Small intestine (tissue), 7 donors: ENCODE measurements around the gene MRM2. TPM values are rescaled to one million over a fixed set of nuclear protein-coding genes. Genes with fewer than 3 reads are reported as not detected.

Experiments used
- DNase-seq, 2 donors: peaks; one replicate each; pipeline versions ENCODE4 v3.0.0 to v3.0.0-alpha.2; 2013
- FAIRE-seq: peaks from 2 replicates; lab custom pipeline; 2012; peaks lifted over from hg19 to GRCh38; lab: Jason Lieb, UNC
- H3K27ac ChIP-seq, 3 donors: one replicate each; pipeline ENCODE4 v1.5.1; 2013; ENCODE audit warnings: low read length in 2 of 3, mild to moderate bottlenecking in 2 of 3, control low read depth in 1 of 3, inconsistent platforms in 1 of 3, low read depth in 1 of 3, moderate library complexity in 1 of 3
- H3K27me3 ChIP-seq, 3 donors: one replicate each; pipeline ENCODE4 v1.6.1; 2013; ENCODE audit warnings: low read length in 3 of 3, inconsistent platforms in 1 of 3; ENCODE audit not compliant: control insufficient read depth in 3 of 3, insufficient read depth in 3 of 3
- H3K36me3 ChIP-seq, 3 donors: one replicate each; pipeline ENCODE4 v1.6.1; 2013; ENCODE audit warnings: low read length in 3 of 3, inconsistent platforms in 1 of 3, low read depth in 1 of 3, mild to moderate bottlenecking in 1 of 3, moderate library complexity in 1 of 3; ENCODE audit not compliant: control insufficient read depth in 3 of 3, insufficient read depth in 2 of 3
- H3K4me1 ChIP-seq, 3 donors: one replicate each; pipeline ENCODE4 v1.6.1; 2013; ENCODE audit warnings: low read length in 2 of 3, inconsistent platforms in 1 of 3, low read depth in 1 of 3, mild to moderate bottlenecking in 1 of 3, moderate library complexity in 1 of 3; ENCODE audit not compliant: control insufficient read depth in 3 of 3, insufficient read depth in 2 of 3
- H3K4me3 ChIP-seq, 3 donors: one replicate each; pipeline ENCODE4 v1.5.1; 2013; ENCODE audit warnings: low read length in 3 of 3, control low read depth in 1 of 3, inconsistent platforms in 1 of 3, low read depth in 1 of 3, mild to moderate bottlenecking in 1 of 3, moderate library complexity in 1 of 3
- H3K9me3 ChIP-seq, 2 donors: one replicate each; pipeline ENCODE4 v1.6.1; 2013; ENCODE audit warnings: low read depth in 1 of 2, low read length in 1 of 2; ENCODE audit not compliant: control insufficient read depth in 2 of 2, insufficient read depth in 1 of 2
- WGBS, 3 donors: extraction: QIAGEN DNeasy Blood & Tissue Kit; methylation state at CpG; one replicate each; pipeline ENCODE4 v1.1.7; 2013; 5-methylcytosine and 5-hydroxymethylcytosine counted together
- polyA plus RNA-seq, 4 donors: library from polyadenylated mRNA; stranded (reverse) in 3 of 4; unstranded in 1 of 4; fragments of 200-250 nt in 3 of 4; fragments of 120-200 nt in 1 of 4; gene quantifications; one replicate each; pipeline versions ENCODE4 v1.2.1 to v1.2.3, GENCODE V29; 2013
- donor health status: healthy with polysubstance abuse.
- donor health status: control.
- donor health status: control.
- donor health status: Bipolar disorder and iron deficiency.
- donor health status: healthy.

Gene MRM2
- polyA plus RNA-seq, 4 donors = 13.5 to 27.8 (median 20.4) TPM

- Histone ChIP-seq H3K27me3 (no peaks in the 10 kb centered on the region), H3K27ac (no peak overlapping the region), H3K4me3 (no peak overlapping the region), H3K9me3 (no peaks in the 10 kb centered on the region), H3K4me1 (no peaks in the 10 kb centered on the region), H3K36me3 (peaks cover 0 to 88% (median 13%) of the 10 kb centered on the region in 3 donors)
- FAIRE-seq (no peak), DNase-seq (no peak)
- 81 to 87% (median 86%) methylated on average over 33 of the region's 33 CpGs for WGBS, 3 donors
These were observed 13.4 kb upstream of the MRM2 start for GRCh38 chr7:2255145-2256139.

GRCh38 chr7:2254429-2255144 lies 12.6 kb upstream of the MRM2 start:
- Histone ChIP-seq H3K27ac (no peak overlapping the region), H3K4me3 (no peak overlapping the region), H3K4me1 (no peaks in the 10 kb centered on the region), H3K36me3 (peaks cover 0 to 90% (median 13%) of the 10 kb centered on the region in 3 donors), H3K9me3 (no peaks in the 10 kb centered on the region), H3K27me3 (no peaks in the 10 kb centered on the region)
- DNase-seq (no peak), FAIRE-seq (no peak)
- WGBS, 3 donors = 86 to 90% (median 87%) methylated on average over 31 of the region's 31 CpGs

GRCh38 chr7:2253525-2254244 lies 11.7 kb upstream of the MRM2 start:
- Histone ChIP-seq H3K27me3 (no peaks in the 10 kb centered on the region), H3K9me3 (no peaks in the 10 kb centered on the region), H3K4me3 (no peak overlapping the region), H3K27ac (no peak overlapping the region), H3K4me1 (no peaks in the 10 kb centered on the region), H3K36me3 (peaks cover 0 to 86% (median 13%) of the 10 kb centered on the region in 3 donors)
- DNase-seq (no peak), FAIRE-seq (no peak)
- 92 to 93% (median 92%) methylated on average over 31 to 32 of the region's 32 CpGs for WGBS, 3 donors

GRCh38 chr7:2253021-2253420 lies 11.0 kb upstream of the MRM2 start:
- WGBS, 3 donors = 95 to 96% (median 96%) methylated on average over 9 of the region's 9 CpGs
- DNase-seq (no peak), FAIRE-seq (no peak)

GRCh38 chr7:2251841-2252771 lies 10.1 kb upstream of the MRM2 start:
- Histone ChIP-seq H3K27ac (no peak overlapping the region), H3K36me3 (peaks cover 0 to 73% (median 11%) of the 10 kb centered on the region in 3 donors), H3K9me3 (no peaks in the 10 kb centered on the region), H3K4me3 (no peak overlapping the region), H3K4me1 (no peaks in the 10 kb centered on the region), H3K27me3 (no peaks in the 10 kb centered on the region)
- DNase-seq = no peak
- 81 to 94% (median 85%) methylated on average over 21 to 24 of the region's 24 CpGs for WGBS, 3 donors
- FAIRE-seq = no peak

More at GRCh38 chr7:2253021-2253420, 11.0 kb upstream of the MRM2 start:
- H3K4me3 ChIP-seq = no peak overlapping the region
- H3K4me1 ChIP-seq = no peaks in the 10 kb centered on the region
- H3K9me3 ChIP-seq = no peaks in the 10 kb centered on the region
- no peak overlapping the region for H3K27ac ChIP-seq
- no peaks in the 10 kb centered on the region for H3K27me3 ChIP-seq
- peaks cover 0 to 80% (median 13%) of the 10 kb centered on the region in 3 donors for H3K36me3 ChIP-seq

- Histone ChIP-seq H3K9me3 (no peaks in the 10 kb centered on the region), H3K27me3 (no peaks in the 10 kb centered on the region), H3K4me3 (no peak overlapping the region), H3K36me3 (peaks cover 0 to 67% (median 11%) of the 10 kb centered on the region in 3 donors), H3K27ac (no peak overlapping the region), H3K4me1 (no peaks in the 10 kb centered on the region)
- WGBS, 3 donors = 80 to 86% (median 81%) methylated on average over 10 of the region's 10 CpGs
- FAIRE-seq = no peak
- DNase-seq = no peak
These were observed 9.4 kb upstream of the MRM2 start for GRCh38 chr7:2251381-2251780.

- Histone ChIP-seq H3K36me3 (peaks cover 0 to 58% (median 7%) of the 10 kb centered on the region in 3 donors), H3K27ac (peak overlapping the region in 2 of 3 donors; percentile 60), H3K27me3 (no peaks in the 10 kb centered on the region), H3K4me3 (no peak overlapping the region), H3K4me1 (no peaks in the 10 kb centered on the region), H3K9me3 (no peaks in the 10 kb centered on the region)
- WGBS, 3 donors = 84 to 88% (median 86%) methylated on average over 27 of the region's 27 CpGs
- DNase-seq (no peak), FAIRE-seq (no peak)
These were observed 7.8 kb upstream of the MRM2 start for GRCh38 chr7:2249744-2250323.
